IMR-90 (cell line): Measurements from ENCODE around the gene KCNJ6. TPM values are rescaled to one million over a fixed set of nuclear protein-coding genes. Genes with fewer than 3 reads are reported as not detected.

Experiments used
- ATAC-seq: fragments of 200-7000 bp; cut with Tn5 transposase; 2 replicates; pipeline ENCODE4 v1.9.1; 2020; ENCODE audit warnings: low read depth, mild to moderate bottlenecking, moderate library complexity
- BruUV-seq: library from RNA; stranded (reverse); fragments of 400-500 nt; replicated peaks from 2 replicates; lab custom pipeline; 2021; lab: Mats Ljungman, UMichigan
- CTCF ChIA-PET: fragments of 300-600 bp; formaldehyde crosslinking; extraction: SDS; loops from one replicate; lab custom pipeline; 2021; ENCODE audit warnings: antibody characterized with exemption; lab: Yijun Ruan, JAX
- POLR2A ChIA-PET: fragments of 300-600 bp; sonication (Branson Sonifier 250); formaldehyde crosslinking; loops from one replicate; lab custom pipeline; 2022; ENCODE audit warnings: antibody characterized with exemption; ENCODE audit not compliant: unreplicated experiment; lab: Charles Lee
- DNase-seq: peaks from one replicate; pipeline ENCODE4 v3.0.0; 2013
- H2AFZ ChIP-seq: replicated peaks from 2 replicates; pipeline ENCODE3; 2013; ENCODE audit warnings: low read length, mild to moderate bottlenecking; ENCODE audit not compliant: poor library complexity
- H2AK5ac ChIP-seq: 2 replicates; pipeline ENCODE4 v1.6.1; 2013; ENCODE audit warnings: low read depth, low read length, inconsistent platforms
- H2AK9ac ChIP-seq: replicated peaks from 2 replicates; pipeline ENCODE3; 2013; ENCODE audit warnings: mild to moderate bottlenecking, low read depth, low read length, moderate library complexity; ENCODE audit not compliant: poor library complexity
- H2BK120ac ChIP-seq: 2 replicates; pipeline ENCODE4 v1.6.1; 2013; ENCODE audit warnings: low read depth, low read length, inconsistent platforms
- H2BK15ac ChIP-seq: 3 replicates; pipeline ENCODE4 v1.6.1; 2013; ENCODE audit warnings: low read depth, low read length, inconsistent platforms
- H2BK20ac ChIP-seq: 2 replicates; pipeline ENCODE4 v1.6.1; 2013; ENCODE audit warnings: low read depth, mild to moderate bottlenecking, inconsistent platforms, low read length, moderate library complexity
- H2BK5ac ChIP-seq: 2 replicates; pipeline ENCODE4 v1.6.1; 2013; ENCODE audit warnings: mild to moderate bottlenecking, low read depth, low read length, inconsistent platforms; ENCODE audit not compliant: poor library complexity, severe bottlenecking
- H3K14ac ChIP-seq: replicated peaks from 2 replicates; pipeline ENCODE4 v1.6.1; 2013; ENCODE audit warnings: low read depth, low read length, inconsistent platforms
- H3K18ac ChIP-seq: 2 replicates; pipeline ENCODE4 v1.6.1; 2013; ENCODE audit warnings: low read depth, low read length, control low read depth
- H3K23ac ChIP-seq: 2 replicates; pipeline ENCODE4 v1.6.1; 2013; ENCODE audit warnings: low read depth, low read length, inconsistent platforms
- H3K27ac ChIP-seq: 2 replicates; pipeline ENCODE4 v1.5.1; 2013; ENCODE audit warnings: mild to moderate bottlenecking, control low read depth, low read length; ENCODE audit not compliant: insufficient read depth
- H3K27me3 ChIP-seq: 2 replicates; pipeline ENCODE4 v1.6.1; 2013; ENCODE audit warnings: low read length; ENCODE audit not compliant: control insufficient read depth, insufficient read depth
- H3K36me3 ChIP-seq: 2 replicates; pipeline ENCODE4 v1.6.1; 2013; ENCODE audit warnings: low read length, mixed read lengths; ENCODE audit not compliant: control insufficient read depth, insufficient read depth
- H3K4ac ChIP-seq: 2 replicates; pipeline ENCODE4 v1.6.1; 2013; ENCODE audit warnings: low read depth, low read length, inconsistent platforms
- H3K4me1 ChIP-seq: 2 replicates; pipeline ENCODE4 v1.6.1; 2013; ENCODE audit warnings: low read length, mixed read lengths; ENCODE audit not compliant: control insufficient read depth, insufficient read depth
- H3K4me2 ChIP-seq: 2 replicates; pipeline ENCODE4 v1.6.1; 2013; ENCODE audit warnings: low read depth, mild to moderate bottlenecking, control low read depth, low read length, moderate library complexity
- H3K4me3 ChIP-seq: 2 replicates; pipeline ENCODE4 v1.5.1; 2013; ENCODE audit warnings: low read depth, mild to moderate bottlenecking, control low read depth, low read length, moderate library complexity; ENCODE audit not compliant: insufficient read depth
- H3K56ac ChIP-seq: 2 replicates; pipeline ENCODE4 v1.6.1; 2013; ENCODE audit warnings: low read length, inconsistent platforms; ENCODE audit not compliant: insufficient read depth; ENCODE audit errors: extremely low read depth
- H3K79me1 ChIP-seq, 2 experiments: 2 replicates each; pipeline ENCODE4 v1.6.1; 2013; ENCODE audit warnings: low read length in 2 of 2, inconsistent platforms in 1 of 2, low read depth in 1 of 2
- H3K9ac ChIP-seq: 2 replicates; pipeline ENCODE4 v1.6.1; 2013; ENCODE audit warnings: low read depth, low read length, control low read depth
- H3K9me1 ChIP-seq: 2 replicates; pipeline ENCODE4 v1.6.1; 2013; ENCODE audit warnings: low read length, inconsistent platforms; ENCODE audit not compliant: insufficient read depth
- H3K9me3 ChIP-seq: 2 replicates; pipeline ENCODE4 v1.6.1; 2013; ENCODE audit warnings: low read length; ENCODE audit not compliant: control insufficient read depth, insufficient read depth
- H4K20me1 ChIP-seq: 2 replicates; pipeline ENCODE4 v1.6.1; 2013; ENCODE audit warnings: low read length, inconsistent platforms; ENCODE audit not compliant: insufficient read depth
- H4K5ac ChIP-seq: 2 replicates; pipeline ENCODE4 v1.6.1; 2013; ENCODE audit warnings: mild to moderate bottlenecking, low read depth, low read length, control low read depth
- H4K8ac ChIP-seq, 2 experiments: 2 replicates each; pipeline ENCODE4 v1.6.1; 2013; ENCODE audit warnings: low read depth in 2 of 2, low read length in 2 of 2, control low read depth in 1 of 2, inconsistent platforms in 1 of 2
- H4K91ac ChIP-seq: 2 replicates; pipeline ENCODE4 v1.6.1; 2013; ENCODE audit warnings: low read depth, low read length, inconsistent platforms; ENCODE audit not compliant: insufficient read depth
- BHLHE40 ChIP-seq: fragments of 150-350 bp; IDR thresholded peaks from 2 replicates; pipeline ENCODE4 v1.6.1; 2016; ENCODE audit warnings: mild to moderate bottlenecking, low read depth, low read length
- CEBPB ChIP-seq: IDR thresholded peaks from 2 replicates; pipeline ENCODE4 v1.6.1; 2012; ENCODE audit warnings: low read depth, low read length, improper control_type of control experiment
- CHD1 ChIP-seq: IDR thresholded peaks from 2 replicates; pipeline ENCODE4 v1.6.1; 2012; ENCODE audit warnings: low read depth, low read length, improper control_type of control experiment
- CTCF ChIP-seq: conservative IDR thresholded peaks from 2 replicates; pipeline ENCODE4 v1.5.1; 2012; ENCODE audit warnings: mild to moderate bottlenecking, low read depth, low read length, improper control_type of control experiment
- ELK1 ChIP-seq: fragments of 150-350 bp; IDR thresholded peaks from 2 replicates; pipeline ENCODE4 v1.6.1; 2016; ENCODE audit warnings: low read depth, mild to moderate bottlenecking, low read length, moderate library complexity, borderline replicate concordance
- FOS ChIP-seq: fragments of 150-350 bp; IDR thresholded peaks from 2 replicates; pipeline ENCODE4 v1.6.1; 2016; ENCODE audit warnings: low read depth, low read length
- MAFK ChIP-seq: IDR thresholded peaks from 2 replicates; pipeline ENCODE4 v1.6.1; 2012; ENCODE audit warnings: low read depth, low read length, improper control_type of control experiment
- MAZ ChIP-seq: IDR thresholded peaks from 2 replicates; pipeline ENCODE4 v1.6.1; 2012; ENCODE audit warnings: low read depth, mild to moderate bottlenecking, low read length, improper control_type of control experiment, moderate library complexity, borderline replicate concordance
- MXI1 ChIP-seq: IDR thresholded peaks from 2 replicates; pipeline ENCODE4 v1.6.1; 2012; ENCODE audit warnings: low read depth, mild to moderate bottlenecking, low read length, moderate library complexity, borderline replicate concordance
- NFE2L2 ChIP-seq: fragments of 150-350 bp; IDR thresholded peaks from 2 replicates; pipeline ENCODE4 v1.6.1; 2016; ENCODE audit warnings: low read depth, mild to moderate bottlenecking, low read length
- POLR2A ChIP-seq: IDR thresholded peaks from 2 replicates; pipeline ENCODE4 v1.6.1; 2012; ENCODE audit warnings: mild to moderate bottlenecking, low read depth, low read length
- RAD21 ChIP-seq: IDR thresholded peaks from 2 replicates; pipeline ENCODE4 v1.6.1; 2012; ENCODE audit warnings: low read length, improper control_type of control experiment
- RCOR1 ChIP-seq: IDR thresholded peaks from 2 replicates; pipeline ENCODE4 v1.6.1; 2012; ENCODE audit warnings: mild to moderate bottlenecking, low read length, improper control_type of control experiment; ENCODE audit not compliant: insufficient replicate concordance
- RFX5 ChIP-seq: IDR thresholded peaks from 2 replicates; pipeline ENCODE4 v1.8.0; 2012; ENCODE audit warnings: low read depth, mild to moderate bottlenecking, low read length, moderate library complexity
- SMC3 ChIP-seq: fragments of 150-350 bp; IDR thresholded peaks from 2 replicates; pipeline ENCODE4 v1.6.1; 2016; ENCODE audit warnings: low read depth, mild to moderate bottlenecking, antibody characterized with exemption, low read length, moderate library complexity
- WGBS, 2 experiments: methylation state at CpG; one replicate each; pipeline versions ENCODE4 v1.1.5 to v1.1.7; 2013; ENCODE audit warnings: missing lambda C conversion rate in 2 of 2; ENCODE audit not compliant: insufficient read length in 1 of 2; ENCODE audit errors: extremely low coverage in 2 of 2; 5-methylcytosine and 5-hydroxymethylcytosine counted together
- dilution Hi-C: fragments of 300-500 bp; cut with HindIII; formaldehyde crosslinking; loops from one replicate; pipeline ENCODE4 v1.14.3; 2018; ENCODE audit warnings: low sequenced_read_pairs; ENCODE audit not compliant: unreplicated experiment
- in situ Hi-C: fragments of 300-500 bp; cut with MboI; formaldehyde crosslinking; loops from 3 replicates; pipeline ENCODE4 v1.14.3; 2019; ENCODE audit warnings: low sequenced_read_pairs, inconsistent platforms, mixed read lengths
- intact Hi-C: fragments of 100-400 bp; cut with micrococcal nuclease; formaldehyde crosslinking; loops from 2 replicates; pipeline ENCODE4 v1.10.0; 2022
- polyA plus RNA-seq, 3 experiments: library from polyadenylated mRNA; depleted of rRNA; stranded (reverse); fragments of >200 nt; gene quantifications; 2 replicates each; pipeline ENCODE4 v1.2.3, GENCODE V29; 2012; ENCODE audit warnings: low replicate concordance in 1 of 3
- total RNA-seq: library from RNA; depleted of rRNA; stranded (reverse); fragments of >200 nt; gene quantifications from 2 replicates; pipeline ENCODE4 v1.2.3, GENCODE V29; 2012

KCNJ6 gene
- total and polyA plus RNA-seq, 2 of the 4 experiments (the other 2 are of a cell fraction), result under 0.01 to 0.02 TPM

- DNase-seq (peak; percentile 16), ATAC-seq (peak; percentile 50)
- Histone ChIP-seq H3K14ac (peak overlapping the region; percentile 94), H3K4me3 (no peak overlapping the region), H3K9me3 (no peaks in the 10 kb centered on the region), H3K27ac (peak overlapping the region; percentile 89), H3K36me3 (no peaks in the 10 kb centered on the region), H3K79me1 (no peaks in the 10 kb centered on the region), H3K9ac (peak overlapping the region; percentile 29; the same call in 1 of the 2 replicates), H2AK9ac (no peak overlapping the region), H3K18ac (peak overlapping the region; percentile 72), H2AK5ac (peak overlapping the region; percentile 94), H3K23ac (peak overlapping the region; percentile 75), H3K4me2 (peak overlapping the region; percentile 20; the same call in 1 of the 2 replicates), H4K8ac (peak overlapping the region; percentile 60 to 77; a peak in 3 of 4 replicates), H4K20me1 (no peaks in the 10 kb centered on the region), H3K9me1 (peaks cover 9% of the 10 kb centered on the region), H4K91ac (peak overlapping the region; percentile 81), H2BK5ac (peak overlapping the region; percentile 84), H4K5ac (peak overlapping the region; percentile 59; the same call in 1 of the 2 replicates), H2BK20ac (peak overlapping the region; percentile 94), H3K56ac (peak overlapping the region; percentile 54; the same call in 1 of the 2 replicates), H3K27me3 (no peaks in the 10 kb centered on the region), H2AFZ (peak overlapping the region; percentile 75), H3K4me1 (peaks cover 11% of the 10 kb centered on the region), H3K4ac (peak overlapping the region; percentile 92), H2BK120ac (peak overlapping the region; percentile 93), H2BK15ac (peak overlapping the region; percentile 91; the same call in 2 of the 3 replicates)
- dilution Hi-C loops (no loop called here), intact Hi-C loops (no loop called here), in situ Hi-C loops (no loop called here)
- WGBS, 2 experiments, result no CpG with 5 or more reads among the region's 3 CpGs
- ChIA-PET POLR2A (interaction anchor here (0.6 kb wide), 1 partner anchor 600 kb away, joined by 3 read pairs; no protein-coding TSS in a partner anchor), CTCF (interaction anchor here (1.4 kb wide), 1 partner anchor 11 kb away, joined by 5 read pairs; no protein-coding TSS in a partner anchor)
- BruUV-seq, result no TSS peak
- TF ChIP-seq CTCF (no peak), BHLHE40 (no peak), SMC3 (no peak), RCOR1 (no peak), CHD1 (no peak), ELK1 (no peak), MAFK (no peak), NFE2L2 (no peak), RFX5 (no peak), RAD21 (no peak), MAZ (no peak), FOS (no peak), CEBPB (no peak), POLR2A (no peak), MXI1 (no peak)
Observed at GRCh38 chr21:37799211-37800056, 116.8 kb downstream of the KCNJ6 start.
